Activated T-cell treated with anti-CD3 and anti-CD28 coated beads, Interleukin-2, amount 50 U/mL, for 72 hours (primary cell): ENCODE measurements around the gene CTDP1. TPM values are rescaled to one million over a fixed set of nuclear protein-coding genes. Genes with fewer than 3 reads are reported as not detected.

Experiments used
- ATAC-seq, 2 donors: fragments of 150-1000 bp; cut with Tn5 transposase; replicated peaks in 1 of 2; 2 replicates each; pipeline ENCODE4 v1.10.0; 2021; ENCODE audit warnings: moderate library complexity in 2 of 2, mild to moderate bottlenecking in 1 of 2
- DNase-seq, 2 donors: peaks; one replicate each; pipeline ENCODE4 v3.0.0; 2021 to 2022; ENCODE audit warnings: mixed read lengths in 1 of 2
- H3K27ac Mint-ChIP-seq: one replicate; pipeline ENCODE4 v1.8.0; 2022; ENCODE audit warnings: mild to moderate bottlenecking, moderate library complexity, mixed read lengths
- H3K27me3 Mint-ChIP-seq: one replicate; pipeline ENCODE4 v1.8.0; 2022; ENCODE audit warnings: low read depth, mixed read lengths
- H3K36me3 Mint-ChIP-seq, 2 donors: one replicate each; pipeline ENCODE4 v1.8.0; 2022; ENCODE audit warnings: mixed read lengths in 2 of 2, mild to moderate bottlenecking in 1 of 2; ENCODE audit not compliant: insufficient read depth in 2 of 2
- H3K4me1 Mint-ChIP-seq: one replicate; pipeline ENCODE4 v1.8.0; 2022; ENCODE audit warnings: low read depth, mixed read lengths
- H3K4me3 Mint-ChIP-seq, 2 donors: one replicate each; pipeline ENCODE4 v1.8.0; 2022; ENCODE audit warnings: mild to moderate bottlenecking in 2 of 2, mixed read lengths in 2 of 2, moderate library complexity in 2 of 2
- H3K9me3 Mint-ChIP-seq, 2 donors: one replicate each; pipeline ENCODE4 v1.8.0; 2022; ENCODE audit warnings: mixed read lengths in 2 of 2
- total RNA-seq, 2 donors: library from RNA; stranded (reverse); gene quantifications; one replicate each; pipeline ENCODE4 v1.2.3, GENCODE V29; 2022

Gene CTDP1
- total RNA-seq, 2 donors from 2014 or later = 30.1 to 103 TPM

DNA sequence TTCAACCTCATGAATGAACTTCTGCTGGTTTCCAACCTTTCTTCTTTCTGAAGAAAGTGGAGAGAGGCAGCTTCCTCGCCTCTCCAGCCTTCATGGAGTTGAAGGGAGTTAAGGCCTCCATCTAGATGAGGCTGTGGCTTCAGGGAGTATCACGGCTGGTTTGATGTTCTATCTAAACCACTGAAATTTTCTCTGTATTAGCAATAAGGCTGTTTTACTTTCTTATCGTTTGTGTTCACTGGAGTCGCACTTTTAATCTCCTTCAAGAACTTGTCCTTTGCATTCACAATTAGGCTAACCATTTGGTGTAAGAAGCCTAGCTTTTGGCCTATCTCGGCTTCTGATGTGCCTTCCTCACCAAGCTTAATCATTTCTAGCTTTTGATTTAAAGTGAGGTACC is 19.9 kb upstream of the CTDP1 start:
- Mint-ChIP-seq H3K4me3 (peak overlapping the region in 1 of 2 donors; percentile 42), H3K36me3 (peaks cover 0 to 2% of the 10 kb centered on the region in 2 donors), H3K9me3 (peaks cover 2 to 3% of the 10 kb centered on the region in 2 donors), H3K27me3 (peaks cover 12% of the 10 kb centered on the region), H3K27ac (no peak overlapping the region), H3K4me1 (peaks cover 6% of the 10 kb centered on the region)
- peak; percentile 40 to 53 for ATAC-seq
- no peak for DNase-seq

- no peak for ATAC-seq
- no peak overlapping the region for H3K4me3 Mint-ChIP-seq
- H3K36me3 Mint-ChIP-seq = no peaks in the 10 kb centered on the region
- peaks cover 12% of the 10 kb centered on the region for H3K27me3 Mint-ChIP-seq
- peaks cover 6% of the 10 kb centered on the region for H3K4me1 Mint-ChIP-seq
- peaks cover 2% of the 10 kb centered on the region in 2 donors for H3K9me3 Mint-ChIP-seq
- no peak overlapping the region for H3K27ac Mint-ChIP-seq
- no peak for DNase-seq
Measured at GRCh38 chr18:79662034-79662433, 17.6 kb upstream of the CTDP1 start.

GRCh38 chr18:79662439-79662838 is 17.2 kb upstream of the CTDP1 start:
- Mint-ChIP-seq H3K27ac (no peak overlapping the region), H3K36me3 (no peaks in the 10 kb centered on the region), H3K4me3 (no peak overlapping the region), H3K27me3 (peaks cover 12% of the 10 kb centered on the region), H3K4me1 (peaks cover 6% of the 10 kb centered on the region), H3K9me3 (peaks cover 2% of the 10 kb centered on the region in 2 donors)
- DNase-seq = no peak
- ATAC-seq = no peak

DNA sequence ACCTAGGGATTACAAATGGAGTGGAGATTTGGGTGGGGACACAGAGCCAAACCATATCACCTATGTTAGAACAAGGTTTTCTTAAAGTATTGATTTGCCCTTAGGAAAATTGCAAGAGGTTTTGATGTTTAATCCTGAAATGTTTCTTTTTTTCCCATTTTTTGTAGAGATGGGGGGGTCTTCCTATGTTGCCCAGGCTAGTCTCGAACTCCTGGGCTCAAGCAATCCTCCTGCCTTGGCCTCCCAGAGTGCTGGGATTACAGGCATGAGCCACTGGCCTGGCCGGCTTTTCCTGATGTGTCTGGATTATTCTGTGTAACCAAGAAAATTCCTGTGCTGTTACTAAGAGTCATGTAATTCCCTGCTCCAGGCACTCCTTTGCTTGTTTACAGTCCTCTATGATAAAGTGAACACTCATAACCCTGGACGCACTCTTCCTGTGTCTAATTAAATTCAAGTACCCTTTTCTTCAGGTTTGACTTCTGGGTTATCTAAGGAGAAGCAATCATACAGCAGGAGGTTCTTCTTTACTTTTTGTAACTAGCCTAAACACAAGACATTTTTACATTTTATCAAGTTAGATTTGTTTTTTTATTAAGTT is 15.0 kb upstream of the CTDP1 start:
- H3K4me3 Mint-ChIP-seq = no peak overlapping the region
- H3K4me1 Mint-ChIP-seq = peaks cover 6% of the 10 kb centered on the region
- ATAC-seq (no peak), DNase-seq (no peak)
- H3K9me3 Mint-ChIP-seq = peaks cover 2% of the 10 kb centered on the region in 2 donors
- no peak overlapping the region for H3K27ac Mint-ChIP-seq
- peaks cover 12% of the 10 kb centered on the region for H3K27me3 Mint-ChIP-seq
- no peaks in the 10 kb centered on the region for H3K36me3 Mint-ChIP-seq

DNA sequence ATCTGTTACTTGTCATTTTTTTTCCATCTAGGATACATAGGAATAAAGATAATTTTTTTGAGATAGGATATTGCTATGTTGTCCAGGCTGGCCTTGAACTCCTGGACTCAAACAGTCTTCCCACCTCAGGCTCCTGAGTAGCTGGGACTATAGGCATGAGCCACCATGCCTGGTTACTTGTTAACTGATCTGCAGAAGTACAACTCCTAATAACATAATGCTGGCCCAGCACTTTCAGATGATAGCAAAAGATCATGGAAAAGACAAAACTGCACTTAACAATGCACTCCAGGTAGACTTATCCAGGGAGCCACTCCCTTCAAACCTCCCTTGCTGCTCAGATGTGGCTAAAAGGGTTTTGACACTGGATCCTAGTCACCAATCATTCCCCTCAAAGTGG is 11.4 kb upstream of the CTDP1 start:
- ATAC-seq = no peak
- no peaks in the 10 kb centered on the region for H3K4me1 Mint-ChIP-seq
- no peak overlapping the region for H3K4me3 Mint-ChIP-seq
- no peak for DNase-seq
- H3K36me3 Mint-ChIP-seq = peaks cover 2 to 3% of the 10 kb centered on the region in 2 donors
- no peaks in the 10 kb centered on the region for H3K27me3 Mint-ChIP-seq
- peaks cover 4 to 5% of the 10 kb centered on the region in 2 donors for H3K9me3 Mint-ChIP-seq
- no peak overlapping the region for H3K27ac Mint-ChIP-seq

GRCh38 chr18:79672490-79673276 is 6.9 kb upstream of the CTDP1 start:
- H3K27me3 Mint-ChIP-seq = no peaks in the 10 kb centered on the region
- no peak overlapping the region for H3K4me3 Mint-ChIP-seq

GRCh38 chr18:79677221-79677620 is 2.4 kb upstream of the CTDP1 start:
- Mint-ChIP-seq H3K27ac (no peak overlapping the region), H3K27me3 (no peaks in the 10 kb centered on the region), H3K4me3 (peak overlapping the region; percentile 92 to 93)

More at GRCh38 chr18:79672490-79673276, 6.9 kb upstream of the CTDP1 start:
- no peak overlapping the region for H3K27ac Mint-ChIP-seq
- ATAC-seq = no peak
- H3K36me3 Mint-ChIP-seq = peaks cover 2 to 5% of the 10 kb centered on the region in 2 donors
- peaks cover 2 to 3% of the 10 kb centered on the region in 2 donors for H3K9me3 Mint-ChIP-seq
- peaks cover 10% of the 10 kb centered on the region for H3K4me1 Mint-ChIP-seq
- no peak for DNase-seq

GRCh38 chr18:79677840-79678239 is 1.8 kb upstream of the CTDP1 start:
- H3K4me1 Mint-ChIP-seq = peaks cover 47% of the 10 kb centered on the region
- H3K9me3 Mint-ChIP-seq = no peaks in the 10 kb centered on the region
- peak overlapping the region; percentile 94 for H3K27ac Mint-ChIP-seq

More at GRCh38 chr18:79677221-79677620, 2.4 kb upstream of the CTDP1 start:
- ATAC-seq (no peak), DNase-seq (no peak)
- peaks cover 0 to 7% of the 10 kb centered on the region in 2 donors for H3K36me3 Mint-ChIP-seq
- no peaks in the 10 kb centered on the region for H3K9me3 Mint-ChIP-seq
- H3K4me1 Mint-ChIP-seq = peaks cover 41% of the 10 kb centered on the region

DNA sequence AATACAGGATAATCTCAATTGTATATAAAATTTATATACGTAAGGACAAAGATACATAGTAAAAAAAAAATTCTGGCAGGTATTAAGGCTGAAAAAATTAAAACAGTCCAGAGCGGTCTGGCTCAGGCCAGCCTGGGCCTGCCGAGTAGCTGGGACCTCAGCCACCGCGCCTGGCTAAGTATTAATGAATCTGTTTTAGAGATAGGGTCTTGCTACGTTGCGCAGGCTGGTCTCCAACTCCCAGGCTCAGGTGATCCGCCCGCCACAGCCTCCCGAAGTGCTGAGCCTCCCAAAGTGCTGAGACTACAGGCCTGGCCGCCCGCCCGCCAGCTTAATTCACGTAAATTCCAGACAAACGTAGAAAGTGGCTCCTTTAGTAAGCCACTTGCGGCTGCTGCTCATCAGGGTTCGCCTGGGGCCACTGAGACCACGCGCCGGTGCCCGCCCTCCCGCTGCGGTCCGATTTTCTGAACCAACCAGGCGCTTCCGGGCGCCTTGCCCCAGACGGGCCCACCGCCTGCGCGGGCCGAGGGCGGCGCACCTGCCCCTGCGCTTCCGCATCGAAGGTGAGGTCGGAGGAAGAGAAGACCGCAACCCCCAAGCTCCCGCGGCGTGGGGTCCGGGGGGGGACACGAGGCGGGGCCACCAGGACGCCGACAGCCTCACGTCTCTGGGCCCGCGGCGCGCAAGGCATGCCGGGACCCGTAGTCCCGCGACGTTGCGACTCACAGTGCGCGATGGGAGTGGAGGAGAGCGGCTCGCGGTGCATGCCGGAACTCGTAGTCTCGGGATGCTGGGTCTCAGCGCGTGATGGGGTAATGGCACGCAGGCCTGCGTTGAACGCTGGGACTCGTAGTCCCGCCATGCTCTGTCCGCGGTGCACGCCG is 695 bp upstream of the CTDP1 start:
- Mint-ChIP-seq H3K4me1 (peaks cover 58% of the 10 kb centered on the region), H3K27me3 (no peaks in the 10 kb centered on the region), H3K4me3 (peak overlapping the region; percentile 92 to 93), H3K36me3 (peaks cover 0 to 18% of the 10 kb centered on the region in 2 donors), H3K9me3 (no peaks in the 10 kb centered on the region), H3K27ac (peak overlapping the region; percentile 94)
- DNase-seq = peak; percentile 96 to 99
- peak; percentile 84 to 93 for ATAC-seq

More at GRCh38 chr18:79677840-79678239, 1.8 kb upstream of the CTDP1 start:
- DNase-seq = no peak
- peaks cover 0 to 12% of the 10 kb centered on the region in 2 donors for H3K36me3 Mint-ChIP-seq
- H3K27me3 Mint-ChIP-seq = no peaks in the 10 kb centered on the region
- ATAC-seq = no peak
- peak overlapping the region; percentile 92 to 93 for H3K4me3 Mint-ChIP-seq

DNA sequence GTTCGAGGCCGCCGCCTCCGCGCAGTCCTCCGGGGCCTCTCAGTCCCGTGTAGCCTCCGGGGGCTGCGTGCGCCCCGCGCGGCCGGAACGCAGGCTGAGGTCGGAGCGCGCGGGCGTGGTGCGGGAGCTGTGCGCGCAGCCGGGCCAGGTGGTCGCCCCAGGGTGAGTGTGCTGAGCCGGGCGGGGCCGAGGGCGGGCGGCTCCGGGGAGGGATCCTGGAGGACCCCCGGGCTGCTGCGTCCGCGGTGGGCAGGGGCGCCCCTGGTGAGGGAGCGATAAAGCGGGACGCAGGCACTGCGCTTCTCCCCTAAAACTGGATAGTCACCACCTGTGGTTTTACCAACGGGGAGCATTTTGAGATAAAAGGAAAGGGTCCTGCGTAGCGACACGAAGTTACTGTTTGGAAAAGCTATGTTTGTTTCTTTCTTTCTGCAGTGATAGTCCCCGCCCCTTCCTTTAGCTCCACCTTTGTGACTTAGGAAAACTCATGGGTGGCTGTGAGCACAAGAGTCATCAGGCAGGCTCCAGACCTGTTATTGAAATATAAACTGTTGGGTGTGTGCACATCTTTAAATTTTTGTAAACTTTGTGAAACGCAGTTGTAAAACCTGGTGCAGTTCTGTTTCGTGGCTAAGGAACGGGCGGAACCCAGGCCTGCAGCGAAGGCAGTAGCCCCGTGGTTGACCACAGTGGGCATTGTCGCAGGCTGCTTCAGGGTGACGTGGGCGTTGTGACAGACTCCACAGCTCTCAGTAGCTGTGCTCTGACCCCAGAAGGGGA is 687 bp downstream of the CTDP1 start:
- peaks cover 72% of the 10 kb centered on the region for H3K4me1 Mint-ChIP-seq
- ATAC-seq = peak in 1 of 2 donors; percentile 16
- H3K27ac Mint-ChIP-seq = peak overlapping the region; percentile 90
- H3K27me3 Mint-ChIP-seq = no peaks in the 10 kb centered on the region
- H3K9me3 Mint-ChIP-seq = no peaks in the 10 kb centered on the region
- peak; percentile 59 to 75 for DNase-seq
- H3K36me3 Mint-ChIP-seq = peaks cover 2 to 19% of the 10 kb centered on the region in 2 donors
- peak overlapping the region; percentile 91 for H3K4me3 Mint-ChIP-seq

GRCh38 chr18:79680891-79681339 is 1.3 kb downstream of the CTDP1 start:
- H3K36me3 Mint-ChIP-seq = peaks cover 3 to 20% of the 10 kb centered on the region in 2 donors
- H3K27ac Mint-ChIP-seq = peak overlapping the region; percentile 90
- H3K27me3 Mint-ChIP-seq = no peaks in the 10 kb centered on the region
- DNase-seq (no peak), ATAC-seq (no peak)
- H3K9me3 Mint-ChIP-seq = no peaks in the 10 kb centered on the region
- peaks cover 78% of the 10 kb centered on the region for H3K4me1 Mint-ChIP-seq
- peak overlapping the region; percentile 91 for H3K4me3 Mint-ChIP-seq
